Ramos (cell line): ENCODE measurements around the gene SLC12A7.
"Not testable (repeated sequence)": the region's sequence is repeated elsewhere in the genome, so short reads cannot be mapped to it uniquely, and the experiment has no call there.

Experiments used
- in situ Hi-C: fragments of 300-500 bp; cut with MboI; formaldehyde crosslinking; loops from one replicate; pipeline ENCODE4 v1.14.3; 2022; ENCODE audit warnings: low sequenced_read_pairs; ENCODE audit not compliant: unreplicated experiment

The SLC12A7 gene

DNA sequence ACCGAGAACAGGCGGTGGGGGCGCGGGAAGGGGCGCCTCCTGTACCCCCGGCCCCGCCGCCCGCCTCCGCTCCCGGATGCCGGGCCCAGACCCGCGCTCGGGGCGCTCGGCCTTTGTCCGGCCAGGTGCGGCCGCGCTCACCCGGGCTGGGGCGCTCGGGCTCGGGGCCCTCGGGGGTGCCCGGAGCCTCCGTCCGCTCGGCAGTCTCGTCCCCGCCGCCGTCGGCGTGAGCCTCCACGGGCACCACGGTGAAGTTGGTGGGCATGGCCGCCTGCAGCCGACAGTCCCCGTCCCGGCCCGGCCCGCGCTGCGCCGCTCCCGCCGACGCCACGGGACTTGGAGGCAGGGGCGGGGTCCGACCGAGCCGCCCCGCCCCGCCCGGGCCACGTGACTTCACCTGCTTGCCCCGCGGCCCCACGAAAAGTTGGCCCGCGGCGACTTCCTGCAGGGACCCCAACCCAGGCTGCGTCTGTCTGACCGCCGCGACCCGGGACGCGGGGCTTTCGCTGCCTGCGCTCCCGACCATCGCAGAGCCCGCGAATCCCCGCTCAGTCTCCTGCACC is at the start of gene SLC12A7:
Gene SLC12A7 (minus strand): TSS at position 337 of the 563 bp plus-strand sequence. CDS start 72 bp downstream, at position 265.
- in situ Hi-C loops = no loop called here

DNA sequence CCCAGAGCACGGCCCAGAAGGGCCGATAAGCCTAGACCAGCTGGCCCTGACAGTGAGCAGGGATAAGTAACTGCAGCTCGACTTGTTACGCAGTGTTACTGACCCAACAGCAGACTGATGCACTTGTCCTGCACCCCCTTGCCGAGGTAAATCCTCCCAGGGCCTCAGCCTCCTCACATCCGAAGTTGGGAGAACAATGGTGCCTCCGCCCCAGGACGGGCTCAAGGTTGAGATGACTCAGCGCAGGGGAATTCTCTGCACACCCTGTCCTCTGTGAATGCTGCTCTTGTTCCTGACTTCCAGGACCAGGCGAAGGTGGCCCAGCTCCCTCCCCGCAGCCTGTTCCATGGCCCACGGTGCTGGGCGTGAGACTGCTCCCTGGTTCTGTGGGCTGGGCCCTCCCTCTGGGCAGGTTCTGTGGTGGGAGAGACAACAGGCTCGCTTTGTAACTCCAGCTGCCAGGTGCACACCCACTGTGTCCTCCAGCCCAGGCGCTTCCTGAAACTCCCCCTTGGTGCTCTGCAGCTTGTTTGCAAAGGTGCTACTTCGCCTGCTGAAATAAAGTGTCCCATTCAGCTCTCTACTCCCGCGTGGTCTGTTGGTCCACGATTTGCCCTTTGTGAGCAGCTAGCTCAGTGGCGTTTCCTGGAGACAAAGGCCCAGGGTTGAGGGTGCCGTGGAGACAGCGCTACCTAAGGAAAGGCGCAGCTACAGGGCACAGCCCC is 49.4 kb upstream of the SLC12A7 start:
- in situ Hi-C loops = no loop called here

DNA sequence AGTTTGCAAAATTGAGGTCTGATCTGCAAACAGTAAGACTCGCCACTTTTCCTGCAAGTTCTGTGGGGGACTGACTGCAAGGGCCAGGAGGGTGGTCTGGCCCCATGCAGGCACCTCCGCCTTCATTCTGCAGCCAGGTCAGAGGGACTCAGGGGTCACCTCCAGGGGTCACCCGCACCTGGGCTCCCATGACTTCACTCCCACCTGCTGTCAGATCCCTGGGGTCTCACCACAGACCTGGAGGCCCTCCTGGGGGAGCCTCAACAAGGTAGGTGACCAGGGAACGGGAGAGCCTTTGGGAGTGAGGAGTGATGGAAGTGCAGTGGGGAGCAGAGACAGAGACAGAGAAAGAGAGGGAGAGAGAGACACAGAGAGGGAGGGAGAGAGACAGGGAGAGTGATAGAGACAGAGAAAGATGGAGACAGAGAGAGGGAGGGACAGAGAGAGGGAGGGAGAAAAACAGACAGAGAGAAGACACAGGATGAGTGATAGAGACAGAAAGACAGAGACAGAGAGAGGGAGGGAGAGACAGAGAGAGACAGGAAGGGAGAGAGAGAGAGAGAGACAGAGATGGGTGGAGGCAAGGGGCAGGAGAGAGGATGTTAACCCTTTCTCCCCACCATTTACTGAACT is 48.0 kb upstream of the SLC12A7 start:
- in situ Hi-C loops = no loop called here

DNA sequence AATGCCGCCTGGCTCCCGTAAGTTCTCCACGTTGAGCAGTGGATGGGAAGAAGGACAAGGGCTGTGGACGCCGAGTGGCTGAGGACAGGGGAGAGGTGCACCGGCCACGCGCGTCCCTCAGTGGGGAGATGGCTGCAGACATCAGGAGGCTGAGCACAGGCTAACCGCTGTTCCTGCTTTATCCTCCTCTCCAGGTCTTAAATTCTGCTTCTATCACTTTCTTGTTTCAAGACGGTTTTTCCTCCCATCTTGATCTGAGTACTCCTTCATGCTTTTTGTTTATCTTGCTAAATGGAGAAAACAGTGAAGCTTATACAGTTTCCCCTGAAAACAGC is 47.4 kb upstream of the SLC12A7 start:
- in situ Hi-C loops = no loop called here

DNA sequence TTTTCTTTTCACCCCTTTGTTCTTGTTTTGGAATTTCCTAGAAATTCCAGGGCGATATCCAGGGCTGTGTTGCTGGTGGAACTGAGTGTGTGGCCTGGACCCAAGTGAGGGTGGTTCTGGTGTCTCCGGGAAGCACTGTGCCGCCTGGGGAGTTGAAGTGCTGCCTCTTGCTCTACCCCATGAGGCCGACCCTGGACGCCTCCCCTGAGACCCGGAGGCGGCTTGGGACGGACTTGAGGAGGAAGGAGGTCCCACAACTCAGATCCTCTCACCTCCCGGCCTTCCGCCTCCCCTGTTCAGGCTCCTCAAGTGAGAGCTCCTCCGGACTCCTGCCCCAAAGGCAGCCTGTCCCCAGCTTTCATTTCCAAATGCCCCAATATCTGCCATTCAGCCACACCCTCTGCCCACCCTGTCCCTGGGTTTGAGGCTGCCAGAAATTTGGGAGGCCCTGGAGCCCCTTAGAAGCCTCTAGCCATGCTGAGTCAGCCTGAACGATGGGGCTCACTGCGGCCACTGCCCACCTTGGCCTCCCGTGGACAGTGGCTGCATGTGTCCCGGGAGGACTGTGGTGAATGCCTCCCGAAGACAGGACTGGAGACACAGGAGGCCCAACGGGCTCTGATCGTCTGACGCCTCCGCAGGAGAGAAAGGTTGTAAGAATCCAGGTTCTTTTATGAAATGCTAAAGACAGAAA is 46.9 kb upstream of the SLC12A7 start:
- in situ Hi-C loops = no loop called here

DNA sequence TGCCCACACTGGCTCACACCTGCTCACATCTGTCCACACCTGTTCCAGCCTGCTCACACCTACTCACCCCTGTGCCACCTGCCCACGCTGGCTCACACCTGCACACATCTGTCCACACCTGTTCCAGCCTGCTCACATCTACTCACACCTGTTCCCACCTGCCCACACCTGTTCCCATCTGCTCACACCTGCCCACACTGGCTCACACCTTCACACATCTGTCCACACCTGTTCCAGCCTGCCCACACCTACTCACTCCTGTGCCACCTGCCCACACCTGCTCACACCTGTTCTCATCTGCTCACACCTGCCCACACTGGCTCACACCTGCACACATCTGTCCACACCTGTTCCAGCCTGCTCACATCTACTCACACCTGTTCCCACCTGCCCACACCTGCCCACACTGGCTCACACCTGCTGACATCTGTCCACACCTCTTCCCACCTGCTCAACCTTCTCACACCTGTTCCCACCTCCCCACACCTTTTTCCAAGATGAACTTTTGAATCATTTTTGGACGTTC is 45.7 kb upstream of the SLC12A7 start:
- in situ Hi-C loops = not testable (repeated sequence)

DNA sequence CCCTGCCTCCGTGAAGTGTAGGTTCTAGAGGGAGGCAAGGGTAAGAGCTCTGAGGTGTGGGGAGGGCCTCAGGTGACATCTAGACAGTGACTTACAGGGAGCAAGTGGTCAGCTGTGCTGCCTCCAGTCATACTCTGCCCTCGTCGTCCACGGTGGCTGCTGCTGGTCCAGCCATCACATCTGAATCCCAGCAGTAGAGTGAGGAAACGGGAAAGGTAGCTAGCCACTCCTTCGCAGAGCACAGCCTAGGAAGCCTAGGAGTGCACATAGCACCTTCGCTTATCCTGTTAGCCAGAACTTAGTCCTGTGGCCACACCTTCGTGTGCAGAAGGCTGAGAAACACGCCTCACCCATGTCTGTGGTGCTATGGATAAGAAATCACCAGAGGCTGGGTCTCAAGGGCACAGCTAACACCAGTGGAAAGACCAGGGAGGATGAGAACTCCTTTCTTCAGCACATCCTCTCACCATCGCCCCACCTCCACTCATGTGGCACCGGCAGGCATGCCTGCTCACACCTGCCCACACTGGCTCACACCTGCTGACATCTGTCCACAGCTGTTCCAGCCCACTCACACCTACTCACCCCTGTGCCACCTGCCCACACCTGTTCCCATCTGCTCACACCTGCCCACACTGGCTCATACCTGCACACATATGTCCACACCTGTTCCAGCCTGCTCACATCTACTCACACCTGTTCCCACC is 45.0 kb upstream of the SLC12A7 start:
- in situ Hi-C loops = no loop called here

DNA sequence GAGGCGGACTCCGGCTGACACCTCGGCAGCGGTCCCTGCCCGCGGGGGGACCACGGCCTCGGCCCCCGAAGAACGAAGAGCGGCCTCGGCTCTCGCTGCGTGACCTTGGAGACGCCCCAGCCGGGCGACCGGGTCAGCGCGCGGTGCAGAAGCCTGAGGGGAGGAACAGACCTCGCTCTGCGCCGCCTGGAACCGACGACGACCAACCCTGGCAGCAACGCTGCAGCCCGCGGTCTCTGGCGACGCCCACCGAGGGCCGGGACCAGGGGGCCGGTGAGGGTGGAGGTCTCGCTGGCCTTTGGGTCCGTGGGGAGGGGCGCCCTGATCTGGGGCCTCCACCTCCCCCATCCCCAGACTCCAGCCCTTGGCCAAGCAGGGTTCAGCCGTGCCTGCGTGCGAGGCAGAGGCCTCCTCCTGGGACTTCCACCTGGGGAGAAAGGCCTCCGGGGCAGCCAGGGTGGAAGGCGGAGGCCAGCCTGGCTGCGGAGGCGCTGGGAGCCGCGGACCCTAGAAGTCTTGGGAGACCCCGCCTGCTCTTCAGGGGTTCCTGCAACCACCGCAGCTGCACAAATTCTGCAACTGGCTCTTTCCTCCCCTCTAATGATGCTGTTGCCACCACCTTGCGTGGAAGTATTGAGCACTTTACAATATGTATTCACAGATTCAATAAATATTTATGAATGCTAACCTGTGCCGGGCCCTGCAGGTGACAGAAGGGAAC is 44.3 kb upstream of the SLC12A7 start:
- in situ Hi-C loops = no loop called here

DNA sequence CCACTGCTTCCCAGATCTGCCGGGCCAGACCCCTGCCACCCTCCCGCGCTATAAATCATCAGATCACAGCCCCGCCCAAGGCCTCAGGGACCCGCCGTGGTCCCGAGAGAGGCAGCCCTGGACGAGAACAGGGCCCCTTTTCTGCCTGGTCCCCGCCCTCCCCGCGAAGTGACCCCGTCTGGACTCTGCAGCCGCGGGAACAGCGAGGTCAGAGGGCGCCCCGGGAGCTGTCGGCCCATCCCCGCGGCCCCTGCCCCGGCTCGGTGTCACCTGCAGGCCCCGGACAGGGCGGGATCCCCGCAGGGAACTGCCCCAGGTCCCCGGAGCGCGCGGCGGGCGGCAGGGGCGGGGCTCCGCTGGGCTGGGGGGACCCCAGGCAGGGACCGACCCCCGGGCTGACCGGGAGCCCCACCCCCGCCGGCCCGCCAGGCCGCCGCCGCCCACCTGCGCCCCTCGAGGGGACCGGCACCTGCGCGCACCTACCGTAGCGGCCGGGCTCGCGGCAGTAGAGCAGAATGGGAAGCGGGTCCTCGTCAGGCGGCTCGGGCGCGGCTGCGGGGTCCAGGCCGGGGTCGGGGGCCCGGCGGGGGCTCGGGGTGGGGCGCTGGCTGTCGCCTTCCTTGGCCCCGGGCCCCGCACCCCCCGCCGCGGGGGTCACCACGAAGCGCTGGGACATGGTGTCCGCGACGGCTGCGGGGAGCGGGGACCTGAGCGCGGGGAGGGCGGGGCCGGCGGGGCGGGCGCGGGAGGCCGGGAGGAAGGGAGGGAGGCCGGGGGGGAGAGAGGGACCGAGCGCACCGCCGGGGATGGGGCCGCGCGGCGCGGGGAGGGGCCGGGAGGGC is 43.5 kb upstream of the SLC12A7 start:
- in situ Hi-C loops = no loop called here

DNA sequence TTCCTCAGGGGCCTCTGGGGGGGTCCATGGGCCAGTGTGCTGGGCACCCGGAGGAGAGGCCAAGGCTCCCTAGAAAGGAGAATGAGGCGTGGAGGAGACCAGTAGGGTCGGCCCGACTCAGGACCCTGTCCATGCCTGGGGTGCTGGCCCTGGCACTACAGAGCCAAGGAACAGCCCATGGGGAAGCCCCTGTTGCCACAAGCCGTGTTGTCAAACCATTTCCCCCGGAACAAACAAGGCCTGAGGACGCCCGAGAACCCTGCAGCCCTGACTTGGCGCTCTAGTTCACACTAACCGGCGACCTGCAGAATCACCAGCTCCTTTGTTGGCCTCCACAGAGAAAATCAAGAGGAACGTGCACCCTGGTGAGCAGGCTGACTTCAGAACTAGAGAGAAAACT is 41.6 kb upstream of the SLC12A7 start:
- in situ Hi-C loops = no loop called here

DNA sequence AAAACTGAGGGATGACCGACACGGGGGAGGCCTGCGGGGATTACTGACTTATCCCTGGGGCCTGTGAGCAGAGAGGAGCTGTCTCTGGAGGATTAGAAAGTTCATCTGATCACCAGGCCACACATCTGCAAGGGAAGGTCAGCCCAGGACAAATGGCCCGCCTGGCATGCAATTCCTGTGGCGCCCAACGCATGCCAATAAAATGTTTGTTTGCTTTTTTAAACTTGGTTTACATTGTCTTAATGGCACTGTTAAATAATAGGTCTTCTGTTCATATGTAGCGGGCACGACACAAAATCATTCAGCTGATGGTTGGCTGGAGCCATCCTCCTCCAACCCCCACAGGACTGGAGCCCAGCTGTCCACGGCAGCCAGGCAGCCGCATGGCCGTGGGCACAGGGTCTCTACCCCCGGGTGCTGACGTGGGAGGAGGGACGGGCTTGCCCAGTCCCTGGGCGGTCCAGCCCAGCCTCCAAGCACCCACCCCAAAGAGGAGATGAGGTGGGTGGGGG is 41.0 kb upstream of the SLC12A7 start:
- in situ Hi-C loops = no loop called here

DNA sequence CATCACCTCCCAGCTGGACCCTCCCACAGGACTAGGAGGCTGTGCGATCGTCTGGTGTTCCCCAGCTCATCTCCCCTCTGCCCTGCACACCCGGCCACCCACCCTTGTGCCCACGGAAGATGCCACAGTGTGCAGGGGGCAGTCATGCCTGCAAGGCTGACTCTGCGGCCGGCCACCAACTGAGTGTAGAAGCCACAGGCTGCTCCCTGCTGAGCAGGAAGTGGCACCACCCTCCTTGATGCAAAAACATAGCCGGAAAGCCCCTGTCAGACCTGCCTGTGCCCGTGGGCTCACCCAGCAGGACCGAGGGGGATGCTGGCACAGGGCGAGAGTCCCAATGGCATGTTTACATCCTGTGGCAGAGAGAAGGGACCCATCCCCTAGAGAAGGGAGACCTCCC is 40.3 kb upstream of the SLC12A7 start:
- in situ Hi-C loops = no loop called here

DNA sequence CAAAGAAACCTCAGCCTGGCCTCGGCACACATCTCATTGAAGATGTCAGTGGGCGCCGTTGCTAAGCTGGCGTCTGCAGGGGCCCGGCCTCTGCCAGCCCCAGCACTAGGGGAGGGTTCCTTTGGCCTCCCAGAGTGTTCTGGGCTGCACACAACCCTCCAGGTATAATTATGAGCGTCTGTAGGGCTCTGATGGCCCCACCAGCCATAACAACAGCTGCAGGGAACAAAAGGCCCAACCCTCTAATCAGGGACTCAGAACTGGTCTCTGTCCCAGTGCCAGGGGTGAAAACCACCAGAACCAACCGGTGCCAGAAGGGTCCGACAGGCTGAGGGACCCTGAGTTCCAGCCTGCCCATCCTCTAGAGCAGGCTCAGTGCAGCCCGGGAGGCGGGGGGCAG is 39.5 kb upstream of the SLC12A7 start:
- in situ Hi-C loops = no loop called here

DNA sequence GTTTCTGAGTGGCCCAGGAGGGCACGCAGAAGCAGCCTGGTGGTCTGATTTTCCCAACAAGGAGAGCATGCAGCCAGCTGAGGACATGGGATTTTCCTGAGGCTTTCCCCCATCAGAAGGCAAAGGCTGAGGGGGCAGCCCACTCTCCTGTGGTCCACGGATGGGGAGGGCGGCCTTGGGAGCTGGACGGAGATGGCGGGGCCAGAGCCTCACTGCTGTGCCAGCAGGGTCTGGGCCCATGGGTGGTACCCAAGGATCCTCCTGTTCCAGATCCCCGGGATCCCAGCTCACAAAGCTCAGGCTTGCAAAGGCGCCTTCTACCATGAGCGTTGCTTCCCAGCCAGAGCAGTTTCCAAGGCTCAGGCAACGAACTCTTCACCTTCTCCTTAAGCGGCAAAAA is 39.0 kb upstream of the SLC12A7 start:
- in situ Hi-C loops = no loop called here

DNA sequence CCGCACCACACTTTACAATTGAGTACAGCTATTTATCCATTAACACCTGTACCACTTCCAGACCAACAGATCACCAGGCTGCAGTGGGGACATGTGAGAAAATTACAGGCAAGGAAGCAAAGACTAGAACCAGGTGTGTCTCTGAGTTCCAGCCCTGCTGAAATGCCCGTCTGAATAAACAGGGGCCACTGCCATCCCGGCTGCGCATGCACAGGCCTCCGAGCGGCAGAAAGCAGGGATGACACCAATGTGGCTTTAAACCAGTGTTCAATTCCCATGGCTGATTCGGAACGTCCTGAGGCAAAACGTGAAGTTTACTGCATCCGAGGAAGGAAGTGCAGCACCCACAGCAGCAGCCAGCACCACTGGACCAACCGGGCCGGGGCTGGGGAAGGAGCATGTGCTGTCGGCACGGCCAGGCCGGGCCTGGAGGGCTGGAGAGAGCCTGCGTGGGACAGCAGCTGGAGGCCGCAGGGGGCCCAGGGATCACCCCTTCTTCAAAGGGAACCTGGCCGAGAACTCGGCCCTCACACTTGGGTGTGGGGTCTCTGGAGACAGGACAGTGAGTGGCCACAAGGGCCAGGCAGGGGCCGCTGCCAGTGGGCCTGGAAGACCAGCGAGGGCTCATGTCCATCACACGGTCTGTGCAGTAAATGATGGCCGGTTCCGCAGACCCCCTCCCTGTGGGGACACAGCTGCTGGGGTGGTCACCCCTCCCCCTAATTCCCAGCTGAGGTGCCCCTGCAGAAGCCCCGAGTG is 33.0 kb upstream of the SLC12A7 start:
- in situ Hi-C loops = no loop called here

DNA sequence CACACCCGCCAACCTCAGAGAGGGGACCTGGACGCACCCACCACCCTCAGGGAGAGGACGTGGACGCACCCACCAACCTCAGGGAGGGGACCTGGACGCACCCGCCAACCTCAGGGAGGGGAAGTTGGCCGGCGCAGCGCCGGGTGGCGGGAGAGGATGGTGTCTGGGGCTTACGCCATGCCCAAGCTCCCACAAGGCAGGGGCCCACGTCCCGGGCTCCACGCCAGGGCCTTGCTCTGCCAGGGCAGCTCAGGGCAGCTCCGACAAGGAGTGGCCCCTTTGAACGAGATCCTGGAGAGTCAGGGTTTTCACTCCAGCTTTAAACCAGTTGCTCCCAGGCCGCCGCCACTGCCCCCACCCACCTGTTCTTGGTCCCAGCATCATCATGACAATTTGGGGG is 32.2 kb upstream of the SLC12A7 start:
- in situ Hi-C loops = no loop called here

DNA sequence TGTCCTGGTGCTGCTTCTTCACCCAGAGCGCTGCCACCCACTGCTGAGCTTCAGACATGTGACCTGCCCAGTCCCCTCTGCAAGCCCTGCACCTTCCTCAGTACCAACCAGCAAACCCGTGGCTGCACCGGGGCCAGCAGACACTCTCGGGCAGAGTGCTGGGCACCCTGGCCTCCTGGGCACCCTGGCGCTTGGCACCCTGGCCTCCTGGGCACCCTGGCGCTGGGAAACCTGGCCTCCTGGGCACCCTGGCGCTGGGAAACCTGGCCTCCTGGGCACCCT is 31.7 kb upstream of the SLC12A7 start:
- in situ Hi-C loops = no loop called here
